K562 (cell line): ENCODE results near the gene WDR46. TPM values are rescaled to one million over a fixed set of nuclear protein-coding genes. Genes with fewer than 3 reads are reported as not detected.

Experiments used
- CHD2 ChIP-seq: IDR thresholded peaks from 2 replicates; pipeline ENCODE4 v1.6.1; 2011; ENCODE audit warnings: low read depth, low read length
- FOXJ3 ChIP-seq: sonication (generic); formaldehyde crosslinking; IDR thresholded peaks from 2 replicates; pipeline ENCODE4 v1.4.0; 2020; ENCODE audit warnings: mild to moderate bottlenecking, missing genetic modification reagents
- MTA1 ChIP-seq: fragments of 450-650 bp; IDR thresholded peaks from 2 replicates; pipeline ENCODE4 v1.6.1; 2017; ENCODE audit warnings: borderline replicate concordance
- MTA2 ChIP-seq: fragments of 450-650 bp; IDR thresholded peaks from 2 replicates; pipeline ENCODE4 v1.6.1; 2016; ENCODE audit warnings: low read depth
- NCOA1 ChIP-seq: fragments of 450-650 bp; IDR thresholded peaks from 2 replicates; pipeline ENCODE4 v1.6.1; 2016; ENCODE audit warnings: low read depth
- NR2C1 ChIP-seq, 2 experiments: fragments of 450-650 bp; IDR thresholded peaks; 2 replicates each; pipeline ENCODE4 v1.6.1; 2017; ENCODE audit warnings: mild to moderate bottlenecking in 2 of 2, antibody characterized with exemption in 1 of 2, inconsistent platforms in 1 of 2, missing compliant biosample characterization in 1 of 2, missing genetic modification characterization in 1 of 2
- POLR2AphosphoS5 ChIP-seq: IDR thresholded peaks from 2 replicates; pipeline ENCODE4 v1.6.1; 2011; ENCODE audit warnings: mild to moderate bottlenecking, low read depth, low read length, moderate library complexity; ENCODE audit not compliant: control insufficient read depth, insufficient read depth
- RNF2 ChIP-seq: sonication (generic); IDR thresholded peaks from 2 replicates; pipeline ENCODE4 v1.6.1; 2016
- SAP30 ChIP-seq: fragments of 200-600 bp; sonication (generic); IDR thresholded peaks from 2 replicates; pipeline ENCODE4 v1.6.1; 2012; ENCODE audit warnings: borderline replicate concordance, low read depth, mild to moderate bottlenecking, moderate library complexity, low read length, control low read depth, inconsistent platforms; ENCODE audit not compliant: insufficient read depth, poor library complexity, severe bottlenecking
- SMARCC2 ChIP-seq: fragments of 450-650 bp; IDR thresholded peaks from 2 replicates; pipeline ENCODE4 v1.6.1; 2017; ENCODE audit warnings: antibody characterized with exemption, moderate library complexity, mild to moderate bottlenecking, low read depth
- SREBF1 ChIP-seq: fragments of 150-350 bp; IDR thresholded peaks from 2 replicates; pipeline ENCODE4 v1.6.1; 2014; ENCODE audit warnings: antibody characterized with exemption, low read depth, low read length, borderline replicate concordance
- STAT5A ChIP-seq: IDR thresholded peaks from 2 replicates; pipeline ENCODE4 v1.6.1; 2012; ENCODE audit warnings: low read length, inconsistent platforms, borderline replicate concordance
- TSC22D4 ChIP-seq: fragments of 450-650 bp; IDR thresholded peaks from 2 replicates; pipeline ENCODE4 v1.6.1; 2016; ENCODE audit warnings: missing genetic modification characterization, missing biosample characterization, control low read depth
- polyA plus RNA-seq, 8 experiments: library from polyadenylated mRNA; depleted of rRNA in 4 of 8; stranded (reverse) in 5 of 8; unstranded in 3 of 8; fragments of >200 nt; fragmentation: Nextera tagmentation in 2 of 8; fragmentation: Illumina TruSeq in 1 of 8; extraction: Ambion mirVana in 2 of 8; extraction: Trizol in 1 of 8; gene quantifications; 2 replicates each; pipeline versions ENCODE4 v1.2.1 to v1.2.3, GENCODE V29; 2011 to 2014; ENCODE audit warnings: inconsistent platforms in 1 of 8, missing spikeins in 1 of 8
- total RNA-seq, 7 experiments: library from RNA; depleted of rRNA in 6 of 7; stranded (reverse); fragments of >200 nt in 6 of 7; fragmentation: Illumina TruSeq in 2 of 7; extraction: Trizol in 2 of 7; gene quantifications; 2 replicates each; pipeline versions ENCODE4 v1.2.1 to v1.2.3, GENCODE V29; 2011 to 2021; ENCODE audit warnings: low replicate concordance in 1 of 7
- TF ChIP-seq, protein P1 (sequence below): fragments of 450-650 bp; IDR thresholded peaks from 2 replicates; pipeline ENCODE4 v1.7.1; 2018; ENCODE audit warnings: mild to moderate bottlenecking, low read depth; ENCODE audit not compliant: partially characterized antibody
- TF ChIP-seq, protein P2 (sequence below): fragments of 200-800 bp; sonication (Bioruptor generic); IDR thresholded peaks from 2 replicates; pipeline ENCODE4 v1.6.1; 2017; ENCODE audit warnings: missing genetic modification characterization, missing compliant biosample characterization
- TF ChIP-seq, protein P3 (sequence below): fragments of 250-450 bp; sonication (Bioruptor Pico); IDR thresholded peaks from 2 replicates; pipeline ENCODE4 v1.6.1; 2021; ENCODE audit warnings: mild to moderate bottlenecking
- TF ChIP-seq, protein P4 (sequence below): fragments of 450-650 bp; IDR thresholded peaks from 2 replicates; pipeline ENCODE4 v1.6.1; 2018; ENCODE audit not compliant: partially characterized antibody
- TF ChIP-seq, protein P5 (sequence below), 2 experiments: fragments of 450-650 bp in 1 of 2; sonication (generic) in 1 of 2; formaldehyde crosslinking; conservative IDR thresholded peaks; 2 replicates each; pipeline versions ENCODE4 v1.4.0 to v1.8.1; 2020 to 2022; ENCODE audit warnings: mild to moderate bottlenecking in 1 of 2, missing genetic modification reagents in 1 of 2

The WDR46 gene
- total and polyA plus RNA-seq, 9 of the 15 experiments (the other 6 are each of a cell fraction or from before 2014, with no cell fraction given) = 8.9 to 146 (median 93.1) TPM

DNA sequence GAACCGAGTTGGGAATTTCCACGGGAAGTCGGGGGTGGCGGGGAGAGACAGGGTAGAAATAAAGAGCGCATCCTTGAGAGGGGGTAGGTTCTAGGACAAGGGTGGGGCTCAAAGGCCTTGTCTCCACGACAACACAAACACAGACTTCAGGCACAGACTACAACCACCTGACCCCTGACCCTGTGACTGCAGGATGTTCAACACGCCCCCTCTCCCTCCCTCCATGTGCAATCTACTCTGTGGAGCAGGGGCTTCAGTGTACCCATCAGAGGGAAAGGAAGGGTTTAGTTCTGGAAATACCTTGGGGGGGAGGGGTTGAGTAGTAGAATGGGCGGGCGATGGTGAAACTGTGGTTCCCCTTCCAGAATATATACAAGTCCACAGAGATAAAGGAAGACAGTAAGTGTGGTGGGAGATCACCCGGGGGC lies 25.5 kb upstream of the WDR46 start (continued):
- peak; percentile 93 for TF ChIP-seq NR2C1 (IDR thresholded peaks at IDR 0.05)
- peak; percentile 96 for TF ChIP-seq NR2C1 (tag; IDR thresholded peaks at IDR 0.05)
- TF ChIP-seq, protein P1, sequence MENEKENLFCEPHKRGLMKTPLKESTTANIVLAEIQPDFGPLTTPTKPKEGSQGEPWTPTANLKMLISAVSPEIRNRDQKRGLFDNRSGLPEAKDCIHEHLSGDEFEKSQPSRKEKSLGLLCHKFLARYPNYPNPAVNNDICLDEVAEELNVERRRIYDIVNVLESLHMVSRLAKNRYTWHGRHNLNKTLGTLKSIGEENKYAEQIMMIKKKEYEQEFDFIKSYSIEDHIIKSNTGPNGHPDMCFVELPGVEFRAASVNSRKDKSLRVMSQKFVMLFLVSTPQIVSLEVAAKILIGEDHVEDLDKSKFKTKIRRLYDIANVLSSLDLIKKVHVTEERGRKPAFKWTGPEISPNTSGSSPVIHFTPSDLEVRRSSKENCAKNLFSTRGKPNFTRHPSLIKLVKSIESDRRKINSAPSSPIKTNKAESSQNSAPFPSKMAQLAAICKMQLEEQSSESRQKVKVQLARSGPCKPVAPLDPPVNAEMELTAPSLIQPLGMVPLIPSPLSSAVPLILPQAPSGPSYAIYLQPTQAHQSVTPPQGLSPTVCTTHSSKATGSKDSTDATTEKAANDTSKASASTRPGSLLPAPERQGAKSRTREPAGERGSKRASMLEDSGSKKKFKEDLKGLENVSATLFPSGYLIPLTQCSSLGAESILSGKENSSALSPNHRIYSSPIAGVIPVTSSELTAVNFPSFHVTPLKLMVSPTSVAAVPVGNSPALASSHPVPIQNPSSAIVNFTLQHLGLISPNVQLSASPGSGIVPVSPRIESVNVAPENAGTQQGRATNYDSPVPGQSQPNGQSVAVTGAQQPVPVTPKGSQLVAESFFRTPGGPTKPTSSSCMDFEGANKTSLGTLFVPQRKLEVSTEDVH = peak; percentile 18
- TF ChIP-seq CHD2 = peak; percentile 44; the same call in 1 of the 2 replicates
- TF ChIP-seq, protein P2, sequence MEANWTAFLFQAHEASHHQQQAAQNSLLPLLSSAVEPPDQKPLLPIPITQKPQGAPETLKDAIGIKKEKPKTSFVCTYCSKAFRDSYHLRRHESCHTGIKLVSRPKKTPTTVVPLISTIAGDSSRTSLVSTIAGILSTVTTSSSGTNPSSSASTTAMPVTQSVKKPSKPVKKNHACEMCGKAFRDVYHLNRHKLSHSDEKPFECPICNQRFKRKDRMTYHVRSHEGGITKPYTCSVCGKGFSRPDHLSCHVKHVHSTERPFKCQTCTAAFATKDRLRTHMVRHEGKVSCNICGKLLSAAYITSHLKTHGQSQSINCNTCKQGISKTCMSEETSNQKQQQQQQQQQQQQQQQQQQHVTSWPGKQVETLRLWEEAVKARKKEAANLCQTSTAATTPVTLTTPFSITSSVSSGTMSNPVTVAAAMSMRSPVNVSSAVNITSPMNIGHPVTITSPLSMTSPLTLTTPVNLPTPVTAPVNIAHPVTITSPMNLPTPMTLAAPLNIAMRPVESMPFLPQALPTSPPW (CRISPR knock-in tag) = peak; percentile 68
- peak; percentile 74 for TF ChIP-seq SAP30
- peak; percentile 12; the same call in 1 of the 2 replicates for TF ChIP-seq MTA1
- TF ChIP-seq POLR2AphosphoS5 = 0 out of 2 replicates have a peak, but pooled peaks have one; percentile 15
- TF ChIP-seq, protein P3, sequence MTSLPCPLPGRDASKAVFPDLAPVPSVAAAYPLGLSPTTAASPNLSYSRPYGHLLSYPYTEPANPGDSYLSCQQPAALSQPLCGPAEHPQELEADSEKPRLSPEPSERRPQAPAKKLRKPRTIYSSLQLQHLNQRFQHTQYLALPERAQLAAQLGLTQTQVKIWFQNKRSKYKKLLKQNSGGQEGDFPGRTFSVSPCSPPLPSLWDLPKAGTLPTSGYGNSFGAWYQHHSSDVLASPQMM (CRISPR knock-in tag) = no peak
- TF ChIP-seq, protein P4, sequence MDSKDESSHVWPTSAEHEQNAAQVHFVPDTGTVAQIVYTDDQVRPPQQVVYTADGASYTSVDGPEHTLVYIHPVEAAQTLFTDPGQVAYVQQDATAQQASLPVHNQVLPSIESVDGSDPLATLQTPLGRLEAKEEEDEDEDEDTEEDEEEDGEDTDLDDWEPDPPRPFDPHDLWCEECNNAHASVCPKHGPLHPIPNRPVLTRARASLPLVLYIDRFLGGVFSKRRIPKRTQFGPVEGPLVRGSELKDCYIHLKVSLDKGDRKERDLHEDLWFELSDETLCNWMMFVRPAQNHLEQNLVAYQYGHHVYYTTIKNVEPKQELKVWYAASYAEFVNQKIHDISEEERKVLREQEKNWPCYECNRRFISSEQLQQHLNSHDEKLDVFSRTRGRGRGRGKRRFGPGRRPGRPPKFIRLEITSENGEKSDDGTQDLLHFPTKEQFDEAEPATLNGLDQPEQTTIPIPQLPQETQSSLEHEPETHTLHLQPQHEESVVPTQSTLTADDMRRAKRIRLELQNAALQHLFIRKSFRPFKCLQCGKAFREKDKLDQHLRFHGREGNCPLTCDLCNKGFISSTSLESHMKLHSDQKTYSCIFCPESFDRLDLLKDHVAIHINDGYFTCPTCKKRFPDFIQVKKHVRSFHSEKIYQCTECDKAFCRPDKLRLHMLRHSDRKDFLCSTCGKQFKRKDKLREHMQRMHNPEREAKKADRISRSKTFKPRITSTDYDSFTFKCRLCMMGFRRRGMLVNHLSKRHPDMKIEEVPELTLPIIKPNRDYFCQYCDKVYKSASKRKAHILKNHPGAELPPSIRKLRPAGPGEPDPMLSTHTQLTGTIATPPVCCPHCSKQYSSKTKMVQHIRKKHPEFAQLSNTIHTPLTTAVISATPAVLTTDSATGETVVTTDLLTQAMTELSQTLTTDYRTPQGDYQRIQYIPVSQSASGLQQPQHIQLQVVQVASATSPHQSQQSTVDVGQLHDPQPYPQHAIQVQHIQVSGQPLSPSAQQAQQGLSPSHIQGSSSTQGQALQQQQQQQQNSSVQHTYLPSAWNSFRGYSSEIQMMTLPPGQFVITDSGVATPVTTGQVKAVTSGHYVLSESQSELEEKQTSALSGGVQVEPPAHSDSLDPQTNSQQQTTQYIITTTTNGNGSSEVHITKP = peak; percentile 70
- peak; percentile 21; the same call in 1 of the 2 replicates for TF ChIP-seq MTA2
- TF ChIP-seq, protein P5, sequence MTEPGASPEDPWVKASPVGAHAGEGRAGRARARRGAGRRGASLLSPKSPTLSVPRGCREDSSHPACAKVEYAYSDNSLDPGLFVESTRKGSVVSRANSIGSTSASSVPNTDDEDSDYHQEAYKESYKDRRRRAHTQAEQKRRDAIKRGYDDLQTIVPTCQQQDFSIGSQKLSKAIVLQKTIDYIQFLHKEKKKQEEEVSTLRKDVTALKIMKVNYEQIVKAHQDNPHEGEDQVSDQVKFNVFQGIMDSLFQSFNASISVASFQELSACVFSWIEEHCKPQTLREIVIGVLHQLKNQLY (CRISPR knock-in tag; conservative IDR thresholded peaks at IDR 0.05) = peak in 1 of 2 experiments; percentile 68; a peak in 1 of 4 replicates
- no peak for TF ChIP-seq SMARCC2
- TF ChIP-seq STAT5A = no peak
- TF ChIP-seq FOXJ3 (CRISPR knock-in tag) = peak; percentile 77
- TF ChIP-seq SREBF1 = no peak
- no peak for TF ChIP-seq RNF2
- TF ChIP-seq TSC22D4 (tag) = no peak
- no peak for TF ChIP-seq NCOA1
